HCT116 (cell line): ENCODE results near the gene RFX3. TPM values are rescaled to one million over a fixed set of nuclear protein-coding genes. Genes with fewer than 3 reads are reported as not detected.

Source experiments
- ATAC-seq: fragments of 200-7000 bp; cut with Tn5 transposase; 2 replicates; pipeline ENCODE4 v1.9.1; 2020; ENCODE audit warnings: mild to moderate bottlenecking, moderate library complexity
- BruUV-seq: library from RNA; stranded (reverse); fragments of 400-500 nt; replicated peaks from 2 replicates; lab custom pipeline; 2021; lab: Mats Ljungman, UMichigan
- CTCF ChIA-PET: fragments of 300-600 bp; sonication (Branson Sonifier 250); formaldehyde crosslinking; loops from one replicate; lab custom pipeline; 2021; ENCODE audit warnings: antibody characterized with exemption; lab: Charles Lee
- POLR2A ChIA-PET: fragments of 300-600, 350-600 bp; sonication (Branson Sonifier 250); formaldehyde crosslinking; loops from one replicate; lab custom pipeline; 2021; ENCODE audit warnings: antibody characterized with exemption; lab: Charles Lee
- RAD21 ChIA-PET, 2 experiments: fragments of 300-600 bp; sonication (Branson Sonifier 250); formaldehyde crosslinking; loops; one replicate each; lab custom pipeline; 2023; ENCODE audit warnings: low total read pairs in 2 of 2; ENCODE audit not compliant: uncharacterized antibody in 2 of 2, unreplicated experiment in 2 of 2, low non-redundant PET in 1 of 2; lab: Charles Lee
- DNase-seq: peaks from one replicate; pipeline ENCODE4 v3.0.0-alpha.2; 2010; ENCODE audit warnings: low read depth, low spot score
- H2AFZ ChIP-seq: fragments of 200-600 bp; shearing (Covaris generic), sonication (generic); 2 replicates; pipeline ENCODE4 v1.6.1; 2017; ENCODE audit warnings: low read depth, mixed run types, mixed read lengths, antibody characterized with exemption, low read length; ENCODE audit not compliant: poor library complexity, severe bottlenecking
- H3K27ac ChIP-seq: 2 replicates; pipeline ENCODE4 v1.5.1; 2012; ENCODE audit warnings: low read depth, low read length
- H3K27me3 ChIP-seq: fragments of 200-600 bp; sonication (generic); 2 replicates; pipeline ENCODE4 v1.6.1; 2016; ENCODE audit warnings: mixed run types, low read length, mixed read lengths; ENCODE audit not compliant: insufficient read depth
- H3K36me3 ChIP-seq, 2 experiments: fragments of 200-500 bp in 1 of 2; fragments of 200-600 bp in 1 of 2; sonication (Bioruptor generic) in 1 of 2; sonication (generic) in 1 of 2; 2 replicates each; pipeline versions ENCODE4 v1.5.1 to v1.6.1; 2014 to 2016; ENCODE audit warnings: low read length in 2 of 2, inconsistent platforms in 1 of 2, mixed read lengths in 1 of 2, mixed run types in 1 of 2; ENCODE audit not compliant: insufficient read depth in 2 of 2, control insufficient read depth in 1 of 2
- H3K4me1 ChIP-seq, 2 experiments: fragments of 200-600 bp in 1 of 2; sonication (generic) in 1 of 2; 2 replicates each; pipeline versions ENCODE4 v1.5.1 to v1.6.1; 2012 to 2017; ENCODE audit warnings: low read length in 2 of 2, inconsistent platforms in 1 of 2, mild to moderate bottlenecking in 1 of 2, mixed read lengths in 1 of 2, mixed run types in 1 of 2, moderate library complexity in 1 of 2; ENCODE audit not compliant: insufficient read depth in 2 of 2, control insufficient read depth in 1 of 2
- H3K4me2 ChIP-seq: fragments of 200-600 bp; sonication (generic); 2 replicates; pipeline ENCODE4 v1.6.1; 2017; ENCODE audit warnings: mixed run types, low read length, mixed read lengths
- H3K4me3 ChIP-seq, 2 experiments: fragments of 200-600 bp in 1 of 2; sonication (generic) in 1 of 2; replicated peaks in 1 of 2; 2 replicates each; pipeline ENCODE4 v1.5.1; 2011 to 2016; ENCODE audit warnings: low read length in 2 of 2, control low read depth in 1 of 2, low read depth in 1 of 2, mild to moderate bottlenecking in 1 of 2, mixed read lengths in 1 of 2, mixed run types in 1 of 2
- H3K79me2 ChIP-seq: fragments of 200-600 bp; sonication (generic); 2 replicates; pipeline ENCODE4 v1.6.1; 2017; ENCODE audit warnings: mild to moderate bottlenecking, mixed run types, low read length, moderate library complexity, mixed read lengths; ENCODE audit not compliant: insufficient read depth
- H3K9ac ChIP-seq: fragments of 200-600 bp; sonication (generic); 2 replicates; pipeline ENCODE4 v1.6.1; 2016; ENCODE audit warnings: low read length, mixed read lengths
- H3K9me2 ChIP-seq: fragments of 200-600 bp; sonication (generic), shearing (Covaris generic); 2 replicates; pipeline ENCODE4 v1.6.1; 2017; ENCODE audit warnings: mixed run types, mild to moderate bottlenecking, moderate library complexity; ENCODE audit not compliant: insufficient read depth
- H3K9me3 ChIP-seq, 2 experiments: fragments of 200-500 bp in 1 of 2; fragments of 200-600 bp in 1 of 2; sonication (Bioruptor generic) in 1 of 2; sonication (generic) in 1 of 2; 2 replicates each; pipeline ENCODE4 v1.6.1; 2014 to 2017; ENCODE audit warnings: low read length in 2 of 2, mixed read lengths in 2 of 2, inconsistent platforms in 1 of 2, low read depth in 1 of 2, mild to moderate bottlenecking in 1 of 2, mixed run types in 1 of 2, moderate library complexity in 1 of 2; ENCODE audit not compliant: control insufficient read depth in 1 of 2, insufficient read depth in 1 of 2
- H4K20me1 ChIP-seq: fragments of 200-600 bp; sonication (generic), shearing (Covaris generic); 2 replicates; pipeline ENCODE4 v1.6.1; 2017; ENCODE audit warnings: mixed run types, mild to moderate bottlenecking, moderate library complexity; ENCODE audit not compliant: insufficient read depth
- ATF3 ChIP-seq: IDR thresholded peaks from 2 replicates; pipeline ENCODE4 v1.6.1; 2012
- CBX3 ChIP-seq: IDR thresholded peaks from 2 replicates; pipeline ENCODE4 v1.6.1; 2012; ENCODE audit warnings: low read depth
- ELF1 ChIP-seq: IDR thresholded peaks from 2 replicates; pipeline ENCODE4 v1.6.1; 2012; ENCODE audit warnings: low read depth, borderline replicate concordance
- EZH2 ChIP-seq: fragments of 200-600 bp; sonication (generic); IDR thresholded peaks from 2 replicates; pipeline ENCODE4 v1.6.1; 2017; ENCODE audit warnings: antibody characterized with exemption, mixed run types
- FOSL1 ChIP-seq: IDR thresholded peaks from 2 replicates; pipeline ENCODE4 v1.6.1; 2012; ENCODE audit warnings: low read depth
- JUND ChIP-seq: IDR thresholded peaks from 2 replicates; pipeline ENCODE4 v1.6.1; 2012
- MAX ChIP-seq: IDR thresholded peaks from 2 replicates; pipeline ENCODE4 v1.6.1; 2012
- POLR2A ChIP-seq: IDR thresholded peaks from 2 replicates; pipeline ENCODE4 v1.7.0; 2011; ENCODE audit warnings: borderline replicate concordance; ENCODE audit not compliant: insufficient read depth, insufficient read length; ENCODE audit errors: extremely low read depth
- POLR2AphosphoS5 ChIP-seq: IDR thresholded peaks from 2 replicates; pipeline ENCODE4 v1.6.1; 2011; ENCODE audit warnings: mild to moderate bottlenecking, low read depth, low read length, moderate library complexity
- RAD21 ChIP-seq: IDR thresholded peaks from 2 replicates; pipeline ENCODE4 v1.6.1; 2012; ENCODE audit warnings: low read depth, mild to moderate bottlenecking
- REST ChIP-seq: IDR thresholded peaks from 2 replicates; pipeline ENCODE4 v1.6.1; 2012; ENCODE audit warnings: low read depth
- SIN3A ChIP-seq: IDR thresholded peaks from 2 replicates; pipeline ENCODE4 v1.6.1; 2012; ENCODE audit warnings: low read depth
- SP1 ChIP-seq: IDR thresholded peaks from 2 replicates; pipeline ENCODE4 v1.6.1; 2012; ENCODE audit warnings: low read depth
- SRF ChIP-seq: IDR thresholded peaks from 2 replicates; pipeline ENCODE4 v1.6.1; 2012; ENCODE audit warnings: low read depth
- TCF7L2 ChIP-seq: IDR thresholded peaks from 2 replicates; pipeline ENCODE4 v1.7.0; 2011; ENCODE audit warnings: borderline replicate concordance, inconsistent platforms; ENCODE audit not compliant: insufficient read depth, insufficient read length; ENCODE audit errors: extremely low read depth
- YY1 ChIP-seq: IDR thresholded peaks from 2 replicates; pipeline ENCODE4 v1.6.1; 2011; ENCODE audit warnings: low read length, low read depth, moderate library complexity, mild to moderate bottlenecking; ENCODE audit not compliant: insufficient replicate concordance; ENCODE audit errors: extremely low read depth
- ZFX ChIP-seq: fragments of 450-650 bp; IDR thresholded peaks from 2 replicates; pipeline ENCODE4 v1.6.1; 2017
- ZNF274 ChIP-seq: fragments of 200-500 bp; sonication (Bioruptor generic); IDR thresholded peaks from 2 replicates; pipeline ENCODE4 v1.6.1; 2014; ENCODE audit warnings: mild to moderate bottlenecking, low read depth, low read length, inconsistent platforms
- intact Hi-C: fragments of 100-400 bp; cut with micrococcal nuclease; formaldehyde crosslinking; loops from 2 replicates; pipeline ENCODE4 v1.10.0; 2022
- total RNA-seq: library from RNA; stranded (reverse); gene quantifications from one replicate; pipeline ENCODE4 v1.2.1, GENCODE V29; 2021; ENCODE audit not compliant: unreplicated experiment

The RFX3 gene
- total RNA-seq, 1 experiment from 2014 or later, result 11.8 TPM

- RAD21 ChIA-PET, result no interaction called here
- Histone ChIP-seq H3K27ac (no peak overlapping the region), H3K4me1 (no peaks in the 10 kb centered on the region), H2AFZ (no peak overlapping the region)
- no TSS peak for BruUV-seq
- DNase-seq, result no peak
- intact Hi-C loops, result no loop called here
- TF ChIP-seq POLR2AphosphoS5 (no peak), ZNF274 (no peak), FOSL1 (no peak), EZH2 (no peak), SRF (no peak), SP1 (no peak), MAX (no peak), REST (no peak), JUND (no peak), SIN3A (no peak), ATF3 (no peak), CBX3 (no peak), RAD21 (no peak), ZFX (no peak), POLR2A (no peak), YY1 (no peak), TCF7L2 (no peak), ELF1 (no peak)
- TF ChIP-seq, all 23 proteins: peak for 0
- CTCF ChIA-PET, result no interaction called here
- POLR2A ChIA-PET, result interaction anchor here (1.7 kb wide), 1 partner anchor 11 kb away, joined by 8 read pairs; the partner anchor contains the start of gene RFX3
- no peaks in the 10 kb centered on the region for H3K27me3 ChIP-seq
- no peak for ATAC-seq
- peaks cover 16% of the 10 kb centered on the region; the same call in 1 of the 2 replicates for H3K79me2 ChIP-seq
- no peaks in the 10 kb centered on the region for H4K20me1 ChIP-seq
- H3K9me2 ChIP-seq, result no peaks in the 10 kb centered on the region
- no peak overlapping the region for H3K4me2 ChIP-seq
- H3K9ac ChIP-seq, result no peak overlapping the region
- no peaks in the 10 kb centered on the region for H3K36me3 ChIP-seq
- H3K9me3 ChIP-seq, result no peaks in the 10 kb centered on the region
- H3K4me3 ChIP-seq, result no peak overlapping the region
These were observed 10.4 kb downstream of the RFX3 start for GRCh38 chr9:3515405-3515804.
